Fibroblast of upper back skin (primary cell): ENCODE results near the gene RTN4RL2.
"Not testable (repeated sequence)": the region's sequence is repeated elsewhere in the genome, so short reads cannot be mapped to it uniquely, and the experiment has no call there.

Source experiments
- DNase-seq: peaks from one replicate; pipeline ENCODE4 v3.0.0-alpha.2; 2013

Gene RTN4RL2

DNA sequence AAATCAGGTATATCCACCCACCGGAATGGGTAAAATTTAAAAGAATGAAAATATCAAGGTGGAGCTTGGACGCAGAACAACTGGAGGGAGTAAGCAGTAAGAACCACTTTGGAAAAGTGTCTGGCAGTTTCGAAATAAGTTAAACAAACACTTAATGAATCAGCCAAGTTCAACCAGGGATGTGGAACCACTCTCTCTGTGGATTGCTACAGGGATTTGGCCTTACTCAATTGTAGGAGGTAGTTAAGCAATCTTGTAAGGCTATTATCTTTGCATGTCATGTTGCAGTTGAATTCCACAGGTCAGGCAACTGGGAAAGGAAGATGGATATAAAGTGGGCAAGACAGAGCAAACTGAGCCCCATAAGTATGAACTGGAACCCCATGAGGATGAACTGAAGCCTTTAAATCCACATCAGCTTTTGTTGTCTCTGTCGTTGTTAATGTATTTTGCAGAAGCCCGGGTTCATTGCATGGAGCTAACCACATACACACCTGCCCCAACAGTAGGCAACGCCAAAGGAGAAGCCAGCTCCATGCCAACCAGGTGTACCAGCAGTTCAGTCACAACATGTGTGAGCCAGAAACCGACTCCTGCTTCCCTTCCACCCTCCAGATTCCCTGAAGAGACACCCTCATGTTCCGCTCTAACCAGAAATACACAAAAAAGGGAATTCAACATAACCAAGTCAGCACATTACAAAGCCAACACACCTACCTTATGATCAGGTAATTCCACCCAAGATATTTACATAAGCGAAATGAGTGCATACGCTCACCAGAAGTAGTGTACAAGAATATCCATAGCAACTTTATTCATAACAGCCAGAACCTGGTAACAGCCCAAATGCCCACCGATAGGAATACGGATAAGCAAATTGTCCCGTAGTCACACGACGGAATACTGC lies 25.4 kb upstream of the RTN4RL2 start:
- DNase-seq = peak; percentile 92

DNA sequence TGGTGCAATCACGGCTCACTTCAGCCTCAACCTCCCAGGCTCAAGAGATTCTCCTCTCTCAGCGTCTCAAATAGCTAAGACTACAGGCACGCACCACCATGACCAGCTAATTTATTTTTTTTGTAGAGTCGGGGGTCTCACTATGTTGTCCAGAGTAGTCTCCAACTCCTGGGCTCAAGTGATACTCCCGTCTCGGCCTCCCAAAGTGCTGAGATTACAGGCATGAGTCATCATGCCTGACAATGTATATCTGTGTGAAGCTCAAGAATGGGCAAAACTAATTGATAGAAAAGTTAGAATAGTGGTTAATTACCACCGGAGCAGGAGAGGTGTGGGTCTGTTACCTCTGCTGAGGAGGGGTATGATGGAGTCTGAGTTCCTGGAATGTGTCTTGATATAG lies 24.3 kb upstream of the RTN4RL2 start:
- no peak for DNase-seq

DNA sequence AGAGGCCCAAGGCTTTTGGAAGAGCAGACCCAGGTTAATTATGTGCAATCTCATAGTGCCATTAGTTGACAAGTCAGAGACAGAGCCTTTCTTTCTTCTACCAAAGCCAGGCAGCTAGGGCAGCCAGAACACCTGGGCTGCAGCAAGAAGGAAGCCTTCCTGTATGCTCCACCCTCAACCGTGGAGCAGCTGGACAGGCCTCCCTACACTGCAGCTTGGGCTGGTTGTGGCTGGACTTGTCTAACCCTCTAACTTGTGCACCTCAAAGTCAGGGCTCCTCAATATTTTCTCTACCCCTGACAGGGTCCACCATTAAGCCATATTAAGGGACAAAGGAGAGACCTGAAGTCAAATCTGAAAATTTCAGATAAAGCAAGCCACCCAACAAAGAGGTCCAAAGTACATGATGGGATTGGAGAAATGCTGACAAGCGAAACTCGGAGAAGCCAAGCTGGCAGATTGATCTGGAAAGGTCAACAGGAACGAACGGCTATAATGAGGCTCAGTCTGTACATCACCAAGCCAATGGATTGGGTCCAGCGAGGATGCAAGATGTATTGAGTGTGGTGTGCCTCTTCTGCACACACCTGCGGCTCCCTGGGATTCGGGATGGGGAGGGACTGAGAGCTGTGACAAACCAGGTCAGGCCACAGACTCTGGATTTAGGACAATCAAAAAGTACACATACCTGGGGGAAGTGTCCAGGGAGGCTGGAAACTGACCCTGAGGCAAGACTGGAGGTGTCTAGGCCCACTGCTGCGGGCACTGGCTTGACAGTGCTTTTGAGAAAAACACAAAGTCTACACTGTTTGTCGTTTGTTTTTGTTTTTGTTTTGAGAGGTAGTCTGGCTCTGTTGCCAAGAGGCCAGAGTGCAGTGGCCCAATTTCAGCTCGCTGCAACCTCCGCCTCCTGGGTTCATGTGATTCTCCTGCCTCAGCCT lies 21.7 kb upstream of the RTN4RL2 start:
- DNase-seq = no peak

DNA sequence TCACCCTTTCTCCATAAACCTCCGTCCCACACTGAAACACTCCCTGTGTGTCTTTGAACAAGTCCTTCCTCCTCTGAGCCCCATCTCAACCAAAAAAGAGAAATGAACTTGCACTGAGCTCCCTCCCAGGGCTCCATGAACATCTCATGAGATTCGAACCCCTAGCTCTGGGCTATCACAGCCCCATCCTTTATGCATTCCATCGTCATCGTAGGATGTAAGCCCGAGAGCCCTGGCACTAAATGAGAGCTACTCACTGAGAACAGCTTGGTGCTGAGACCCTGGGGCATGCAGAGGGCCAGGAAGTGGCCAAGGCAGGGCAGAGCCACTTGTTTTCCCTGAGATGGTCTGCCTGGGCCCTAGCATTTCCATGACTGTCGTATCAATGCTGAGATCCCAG lies 20.5 kb upstream of the RTN4RL2 start:
- DNase-seq = no peak

DNA sequence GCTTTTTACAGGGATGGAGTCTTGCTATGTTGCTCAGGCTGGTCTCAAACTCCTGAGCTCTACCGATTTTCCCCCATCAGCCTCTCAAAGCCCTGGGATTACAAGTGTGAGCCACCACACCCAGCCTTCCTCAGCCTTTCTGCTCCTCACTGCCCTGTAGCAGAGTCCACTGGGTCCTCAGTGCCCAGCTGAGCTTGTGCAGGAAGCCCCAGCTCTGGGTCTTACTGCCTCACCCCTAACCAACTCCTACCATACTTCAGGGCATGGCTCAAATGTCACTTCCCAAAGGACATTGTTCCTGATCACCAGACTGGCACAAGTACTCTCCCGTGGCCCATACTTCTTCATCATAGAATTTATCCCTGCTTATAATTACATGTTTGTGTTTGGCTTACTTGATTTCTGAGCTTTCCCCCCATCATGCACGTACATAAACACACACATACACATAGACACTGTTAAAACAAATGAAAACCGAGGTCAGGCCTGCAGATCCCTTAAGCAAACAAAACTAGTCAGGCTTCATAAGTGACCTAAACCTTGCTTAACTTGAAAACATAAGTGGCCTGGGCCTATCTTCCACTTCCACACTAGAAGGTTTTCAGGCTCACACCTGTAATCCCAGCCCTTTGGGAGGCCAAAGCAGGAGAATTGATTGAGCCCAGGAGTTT lies 19.4 kb upstream of the RTN4RL2 start:
- no peak for DNase-seq

DNA sequence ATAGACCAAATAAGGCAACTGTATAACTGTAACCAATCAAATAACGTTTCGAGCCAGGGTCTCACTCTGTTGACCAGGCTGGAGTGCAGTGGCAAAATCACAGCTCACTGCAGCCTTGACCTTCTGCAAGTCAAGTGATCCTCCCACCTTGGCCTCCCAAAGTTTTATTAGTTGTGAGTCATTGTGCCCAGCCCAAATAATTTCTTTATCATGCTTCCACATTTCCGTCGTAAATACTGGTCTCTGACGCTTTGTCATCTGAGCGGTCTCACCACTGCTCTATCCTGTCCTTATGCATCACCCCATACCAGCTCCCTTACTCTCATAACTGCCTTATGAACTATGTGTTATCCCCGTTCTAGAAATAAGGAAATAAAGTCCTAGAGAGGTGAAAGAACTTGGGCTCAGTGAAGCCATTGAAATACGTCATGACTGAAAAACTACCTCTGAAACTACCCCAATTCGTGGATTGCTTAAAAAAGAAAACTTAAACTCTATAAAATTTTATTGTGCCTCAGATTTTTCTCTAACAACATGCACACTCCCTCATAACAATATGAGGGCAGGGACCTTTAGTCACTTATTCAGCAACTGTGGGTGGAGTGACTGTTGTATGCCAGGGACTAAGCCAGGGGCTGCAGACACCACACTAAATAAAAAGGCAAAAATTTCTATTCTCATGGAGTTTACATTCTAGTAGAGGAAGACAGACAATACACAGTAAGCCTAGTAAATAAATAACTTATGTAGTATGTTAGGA lies 15.8 kb upstream of the RTN4RL2 start:
- DNase-seq = no peak

DNA sequence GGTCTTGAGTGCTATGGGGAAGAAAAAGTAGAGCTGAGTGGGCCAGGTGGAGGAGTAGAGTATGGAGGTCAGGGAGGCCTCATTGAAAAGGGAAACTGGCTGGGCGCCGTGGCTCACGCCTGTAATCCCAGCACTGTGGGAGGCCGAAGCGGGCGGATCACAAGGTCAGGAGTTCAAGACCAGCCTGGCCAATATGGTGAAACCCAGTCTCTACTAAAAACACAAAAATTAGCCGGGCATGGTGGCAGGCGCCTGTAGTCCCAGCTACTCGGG lies 15.3 kb upstream of the RTN4RL2 start:
- not testable (repeated sequence) for DNase-seq

DNA sequence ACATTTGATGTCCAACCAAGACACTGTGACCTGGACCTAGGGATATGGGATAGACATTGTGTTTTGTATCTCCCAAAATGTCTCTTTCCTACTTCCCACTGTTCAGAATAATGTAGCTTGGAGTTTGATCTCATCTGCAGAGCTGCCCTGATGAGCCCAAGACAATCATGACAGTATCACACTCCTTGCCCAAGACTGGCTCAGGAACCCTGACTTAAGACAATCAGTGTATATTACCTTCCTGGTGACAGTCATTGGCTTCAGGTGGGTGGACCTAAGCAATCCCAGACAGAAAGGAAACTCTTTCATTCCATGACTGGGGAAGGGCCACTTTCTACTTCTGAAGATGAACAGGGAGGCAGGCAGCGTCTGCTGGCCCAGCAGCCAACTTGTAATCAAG lies 14.3 kb upstream of the RTN4RL2 start:
- DNase-seq = no peak

DNA sequence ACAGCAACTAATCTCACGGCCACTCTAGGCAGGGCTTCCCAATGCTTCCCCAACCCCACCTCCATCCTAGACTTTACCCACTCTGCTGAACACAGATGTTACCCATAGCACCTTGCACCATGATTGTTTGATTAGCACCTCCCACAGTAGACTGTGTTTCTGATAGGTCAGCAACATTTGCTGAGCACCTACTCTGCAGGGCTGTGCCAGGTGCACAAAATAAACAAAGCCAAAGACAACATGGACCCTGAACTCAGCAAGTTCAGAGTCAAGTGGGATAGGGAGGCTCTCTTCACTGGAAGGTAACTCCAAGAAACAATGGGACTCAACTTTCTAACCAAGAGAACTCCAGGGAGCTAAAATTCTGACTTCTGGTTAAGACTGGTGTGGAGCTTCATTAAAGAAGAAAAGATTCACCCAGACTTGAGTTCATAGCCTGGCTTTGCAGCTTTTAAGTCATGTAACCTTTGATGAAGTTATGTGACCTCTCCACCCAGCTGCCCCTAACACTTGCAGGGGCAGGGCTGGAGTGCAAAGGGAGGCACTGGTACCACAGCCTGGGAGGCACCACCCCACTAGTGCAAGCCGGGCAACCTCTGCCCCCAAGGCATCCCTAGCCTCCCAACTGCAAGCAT lies 6.7 kb upstream of the RTN4RL2 start:
- no peak for DNase-seq

DNA sequence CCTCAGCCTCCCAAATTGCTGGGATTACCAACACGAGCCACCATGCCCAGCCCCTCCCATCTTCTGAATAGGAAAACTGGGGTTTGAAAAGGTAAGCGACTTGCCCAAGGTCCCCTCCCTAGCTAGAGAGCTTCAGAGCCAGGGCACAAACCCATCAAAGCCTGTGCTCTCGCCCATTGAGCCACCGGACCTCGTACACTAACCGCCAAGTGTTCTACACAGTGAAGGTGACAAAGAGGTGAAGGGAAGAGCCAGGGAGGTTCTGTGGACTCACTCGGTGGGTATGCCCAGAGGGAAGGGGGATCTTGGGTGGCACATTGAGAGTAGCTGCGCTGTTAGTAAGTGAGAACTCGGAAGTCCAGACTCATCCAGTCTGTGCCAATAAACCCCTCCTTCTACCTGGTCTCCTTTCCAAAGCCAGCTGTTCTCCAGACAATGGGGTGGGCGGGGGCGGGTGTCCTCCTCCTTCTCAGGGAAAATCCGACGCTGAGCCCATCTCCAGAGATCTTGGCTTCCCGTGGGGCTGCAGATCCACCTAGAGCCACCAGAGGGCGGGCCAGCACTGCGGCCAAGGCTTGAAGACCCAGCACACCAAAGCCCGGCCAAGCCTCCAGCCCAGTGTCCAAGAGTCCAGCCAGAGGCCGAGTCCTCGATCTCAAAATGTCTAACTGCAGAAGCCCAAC lies 3.2 kb upstream of the RTN4RL2 start:
- peak; percentile 69 for DNase-seq

DNA sequence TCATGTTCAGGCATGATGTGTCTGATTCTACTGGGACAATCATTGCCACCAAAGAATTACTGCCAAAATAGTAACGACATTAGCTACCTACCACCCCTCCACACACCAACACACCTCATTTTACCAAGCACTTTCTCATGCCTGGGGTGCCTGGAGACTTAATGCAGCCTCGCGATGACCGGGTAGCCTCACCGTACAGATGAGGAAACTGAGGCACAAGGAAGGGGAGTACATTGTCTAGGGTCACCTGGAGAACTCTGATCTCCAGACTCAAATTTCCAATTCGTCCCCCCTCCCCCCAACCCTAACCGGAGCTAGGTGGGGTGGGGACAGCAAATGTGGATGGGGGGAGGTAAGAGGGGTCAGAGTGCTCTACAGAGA lies 2.7 kb upstream of the RTN4RL2 start:
- no peak for DNase-seq

DNA sequence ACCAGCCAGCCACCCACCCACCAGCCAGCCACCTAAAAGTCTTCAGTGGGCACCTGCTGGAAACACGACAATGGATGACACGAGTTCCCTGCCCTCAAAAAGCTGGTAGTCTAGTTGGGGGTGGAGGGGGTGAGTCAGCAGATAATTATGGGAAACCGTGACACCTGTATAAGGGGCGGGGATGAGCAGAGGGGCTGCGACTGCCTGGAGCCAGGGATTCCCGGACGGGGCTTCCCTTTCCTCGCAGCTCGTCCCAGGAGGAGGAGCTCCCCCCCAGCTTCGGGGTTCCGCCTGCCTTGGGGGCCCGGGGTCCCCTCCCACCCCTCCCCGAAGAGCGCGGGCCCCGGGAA lies 2.3 kb upstream of the RTN4RL2 start:
- DNase-seq = no peak

DNA sequence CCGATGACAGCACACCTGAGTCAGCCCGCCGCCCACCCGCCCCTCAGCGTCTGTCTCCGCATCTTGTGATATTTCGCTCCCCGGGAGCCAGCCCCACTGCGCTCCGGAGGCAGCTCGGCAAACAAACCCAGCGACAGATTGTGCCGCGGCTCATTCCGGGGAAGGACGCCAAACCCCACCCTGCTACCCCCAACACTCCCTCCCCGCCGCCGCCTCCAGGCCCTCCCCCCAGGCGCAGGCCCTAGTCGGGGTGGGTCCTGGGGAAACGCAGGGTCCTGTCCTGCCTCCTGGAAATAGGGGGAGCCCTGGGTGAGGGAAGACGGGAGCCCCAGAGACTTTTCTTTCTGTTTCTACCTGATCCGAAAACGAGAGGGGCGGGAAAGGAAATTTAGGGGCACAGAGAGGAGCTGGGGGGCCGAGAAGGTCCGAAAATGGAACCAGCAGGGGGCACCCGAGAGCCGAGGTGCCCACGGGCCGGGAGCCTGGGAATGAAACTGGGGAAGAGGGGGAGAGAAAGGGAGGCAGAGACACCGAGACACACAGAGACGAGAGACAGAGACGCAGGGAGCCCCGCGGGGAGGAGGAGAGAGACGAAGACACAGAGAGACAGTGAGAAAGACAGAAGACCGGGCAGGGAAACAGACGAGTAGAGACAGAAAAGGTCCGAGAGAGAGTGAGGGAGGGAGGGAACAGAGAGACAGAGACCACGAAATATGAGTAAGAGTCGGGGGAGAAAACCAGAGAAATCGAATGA lies 1.7 kb upstream of the RTN4RL2 start:
- DNase-seq = peak; percentile 18

DNA sequence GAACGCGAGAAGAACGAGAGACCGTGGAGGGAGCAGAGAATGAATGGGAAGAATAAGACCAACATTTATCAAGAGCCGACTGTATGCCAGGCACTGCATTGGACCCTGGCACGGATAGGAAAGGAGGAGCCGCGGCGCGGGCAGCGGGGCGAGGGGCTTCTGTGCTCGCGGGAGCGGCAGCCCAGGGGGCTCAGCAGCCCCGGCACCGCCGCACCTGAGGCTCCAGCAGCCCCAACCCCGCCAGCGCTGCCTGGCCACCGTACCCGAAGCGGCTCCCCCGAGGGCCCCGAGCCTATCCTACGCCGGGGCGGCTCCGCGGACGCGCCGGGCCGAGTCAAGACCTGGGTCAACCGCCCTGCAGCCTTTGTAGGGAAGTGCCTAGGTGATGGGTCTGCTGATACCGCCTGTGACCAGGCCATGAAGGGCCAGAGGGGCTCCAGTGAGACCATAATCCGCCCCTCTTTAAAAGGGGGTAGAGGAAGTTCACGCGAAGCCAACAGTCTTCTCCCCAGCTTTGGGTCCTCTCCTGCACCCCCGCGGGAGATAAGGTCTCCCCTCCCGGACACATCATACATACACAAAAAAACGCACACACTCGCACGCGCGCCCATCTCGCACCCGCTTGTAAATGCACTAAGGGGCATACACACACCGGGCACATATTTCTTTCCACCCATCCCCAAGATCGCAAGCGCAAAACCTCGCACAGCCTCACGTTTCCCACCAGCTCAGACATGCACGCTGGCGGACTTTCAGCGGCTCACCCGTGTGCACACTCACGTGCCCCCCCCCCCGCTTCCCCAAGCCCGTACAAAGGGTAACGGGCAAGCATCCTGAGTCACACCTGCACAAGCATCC lies 935 bp upstream of the RTN4RL2 start:
- DNase-seq = no peak

DNA sequence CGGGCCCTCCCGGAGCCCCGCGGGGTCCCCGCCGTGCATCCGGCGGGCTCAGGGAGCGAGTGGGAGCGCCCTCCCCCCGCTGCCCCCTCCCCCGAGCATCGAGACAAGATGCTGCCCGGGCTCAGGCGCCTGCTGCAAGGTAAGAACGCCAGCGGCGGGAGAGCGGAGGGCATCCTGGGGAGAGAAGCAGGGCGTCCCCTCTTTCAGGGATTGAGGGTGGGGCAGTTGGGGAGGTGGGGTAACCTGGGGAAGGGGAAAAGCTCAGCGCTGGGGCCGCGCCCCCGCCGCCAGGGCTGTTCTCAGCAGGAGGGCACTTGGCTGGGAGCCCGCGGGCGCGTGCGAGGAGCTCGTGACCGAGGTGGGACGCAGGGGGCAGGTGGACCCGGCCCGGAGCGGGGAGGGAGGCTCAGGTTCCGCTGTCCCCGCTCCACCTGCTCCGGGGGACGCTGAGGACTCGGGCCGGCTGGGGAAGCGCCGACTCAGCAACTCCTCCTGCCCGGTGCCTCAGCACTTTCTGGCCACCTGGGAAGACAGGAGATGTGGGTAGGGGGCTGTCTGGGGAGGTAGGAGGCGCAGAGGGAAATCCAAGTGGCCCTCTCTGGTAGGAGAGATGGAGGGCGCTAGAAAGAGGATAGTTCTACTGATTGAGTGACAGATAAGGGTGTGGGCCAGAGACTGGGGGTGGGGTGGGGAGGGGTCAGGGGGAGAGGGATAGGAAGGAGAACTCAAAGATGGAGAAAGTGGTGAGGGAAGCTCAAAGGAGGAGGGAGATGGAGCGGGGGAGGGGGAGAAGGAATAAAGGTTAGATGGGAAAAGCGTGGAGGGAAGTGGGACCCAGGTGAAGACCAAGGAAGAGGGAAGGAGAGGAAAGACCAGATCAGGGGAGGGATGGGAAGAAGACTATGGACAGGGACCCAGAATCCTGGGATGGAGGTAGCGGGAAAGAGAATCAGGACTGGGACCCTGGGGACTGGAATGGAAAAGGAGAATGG lies 726 bp downstream of the RTN4RL2 start:
- no peak for DNase-seq

DNA sequence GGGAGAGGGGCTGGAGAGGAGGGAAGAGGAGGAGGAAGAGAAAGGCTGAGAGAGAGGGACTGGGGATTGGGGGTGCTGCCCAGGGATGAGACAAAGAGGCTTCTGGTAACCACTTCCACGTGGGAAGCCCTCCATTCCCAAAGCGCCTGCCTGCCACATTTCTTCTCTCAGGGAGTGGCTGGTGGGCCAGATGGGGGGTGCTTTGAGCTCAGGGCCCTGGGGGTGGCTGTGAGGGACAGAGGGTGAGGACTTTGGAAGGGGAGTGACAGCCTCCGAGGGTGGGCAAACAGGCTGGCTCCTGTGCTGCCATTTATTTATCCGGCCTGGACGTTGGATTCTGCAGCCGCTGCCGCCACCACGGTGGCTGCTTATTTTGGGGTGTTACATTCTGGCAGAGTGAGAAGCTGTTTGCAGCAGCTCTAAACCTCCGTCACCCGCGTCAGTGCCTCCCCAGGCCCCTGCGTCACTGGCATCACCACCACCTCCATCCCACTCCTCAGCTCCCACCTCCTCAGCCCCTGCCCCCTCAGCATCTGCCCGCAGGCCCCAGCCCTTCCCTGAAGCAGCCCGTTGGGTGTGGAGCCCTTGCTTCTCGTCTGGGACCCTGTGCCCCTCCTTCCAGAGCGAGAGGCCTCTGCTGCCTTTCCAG lies 1.6 kb downstream of the RTN4RL2 start:
- no peak for DNase-seq

DNA sequence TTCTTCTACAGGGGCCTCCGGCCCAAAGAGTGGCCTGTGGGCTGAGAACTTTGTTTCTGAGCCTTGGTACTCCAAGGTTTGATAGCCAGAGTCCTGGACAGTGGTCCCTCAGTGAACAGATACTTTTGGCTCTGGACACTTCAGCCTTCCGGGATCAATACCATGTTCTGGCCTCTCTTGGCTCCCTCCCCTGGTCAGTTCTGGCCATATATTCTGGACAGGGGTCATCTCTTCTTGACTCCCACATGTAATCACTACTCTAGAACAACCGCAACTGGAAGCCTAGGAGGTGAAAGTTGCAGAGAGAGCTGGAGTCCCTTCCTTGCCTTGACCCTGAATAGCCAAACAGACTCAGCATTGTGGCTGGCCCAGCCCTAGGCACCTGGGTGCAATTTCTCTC lies 2.3 kb downstream of the RTN4RL2 start:
- DNase-seq = no peak
